Activated CD8-positive, alpha-beta T cell treated with anti-CD3 and anti-CD28 coated beads, Interleukin-2, amount 10 ng/mL, durations not matched to agents 7 days and 5 days (primary cell): Measurements from ENCODE around the gene VAV3. TPM values are rescaled to one million over a fixed set of nuclear protein-coding genes. Genes with fewer than 3 reads are reported as not detected.
A peak's percentile ranks its signal among the peaks of the same experiment; 100 is the strongest.
"Not testable (repeated sequence)": the region's sequence is repeated elsewhere in the genome, so short reads cannot be mapped to it uniquely, and the experiment has no call there.

Experiments
- ATAC-seq: fragments of 150-1000 bp; cut with Tn5 transposase; one replicate; pipeline ENCODE4 v1.10.0; 2021; ENCODE audit warnings: moderate library complexity
- CTCF ChIA-PET: fragments of 350-600 bp; sonication (Branson Sonifier 250); formaldehyde crosslinking; loops from one replicate; lab custom pipeline; 2021; ENCODE audit warnings: antibody characterized with exemption; lab: Charles Lee
- POLR2A ChIA-PET: fragments of 350-600 bp; sonication (Branson Sonifier 250); formaldehyde crosslinking; loops from one replicate; lab custom pipeline; 2021; ENCODE audit warnings: antibody characterized with exemption; lab: Charles Lee
- DNase-seq: peaks from one replicate; pipeline ENCODE4 v3.0.0-alpha.2; 2020
- H3K27ac Mint-ChIP-seq: one replicate; pipeline ENCODE4 v1.8.0; 2021; ENCODE audit warnings: mild to moderate bottlenecking, mixed read lengths
- H3K27me3 Mint-ChIP-seq: one replicate; pipeline ENCODE4 v1.8.0; 2021; ENCODE audit warnings: low read depth, mixed read lengths
- H3K36me3 Mint-ChIP-seq: one replicate; pipeline ENCODE4 v1.8.0; 2021; ENCODE audit warnings: low read depth, mixed read lengths
- H3K4me1 Mint-ChIP-seq: one replicate; pipeline ENCODE4 v1.8.0; 2021; ENCODE audit warnings: low read depth, mixed read lengths
- H3K4me3 Mint-ChIP-seq: one replicate; pipeline ENCODE4 v1.8.0; 2021; ENCODE audit warnings: mild to moderate bottlenecking, mixed read lengths
- H3K9me3 Mint-ChIP-seq: one replicate; pipeline ENCODE4 v1.8.0; 2022; ENCODE audit warnings: mixed read lengths; ENCODE audit not compliant: insufficient read depth
- total RNA-seq, 2 experiments: library from RNA; stranded (reverse); gene quantifications; one replicate each; pipeline ENCODE4 v1.2.3, GENCODE V29; 2021

VAV3 gene
- total RNA-seq, 2 experiments from 2014 or later = 5.2 to 6.9 TPM

DNA sequence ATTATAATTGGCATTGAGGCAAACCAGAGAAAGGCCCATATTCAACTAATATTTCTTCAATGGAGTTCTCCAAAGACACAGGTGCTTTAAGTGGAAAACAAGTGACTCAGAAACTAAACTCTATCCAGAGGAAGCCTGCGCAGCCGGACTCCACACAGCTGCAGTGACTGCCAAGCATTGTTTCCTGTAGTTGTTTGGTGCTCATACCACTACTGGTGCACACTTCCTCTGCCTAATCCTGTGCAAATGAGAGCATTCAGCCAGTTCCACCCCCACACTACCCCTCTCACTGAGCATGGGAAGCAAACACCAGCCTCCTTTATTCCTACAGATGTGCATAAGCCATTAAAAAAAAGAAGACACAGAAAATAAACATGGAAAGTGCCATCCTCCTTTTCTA, 102.9 kb downstream of the VAV3 start:
- H3K27ac Mint-ChIP-seq = peak overlapping the region; percentile 23
- POLR2A ChIA-PET = no interaction called here
- CTCF ChIA-PET = interaction anchor here (1.0 kb wide), 1 partner anchor 16 kb away, joined by 3 read pairs; no protein-coding TSS in a partner anchor
- no peaks in the 10 kb centered on the region for H3K27me3 Mint-ChIP-seq
- H3K36me3 Mint-ChIP-seq = peaks cover 18% of the 10 kb centered on the region
- peaks cover 28% of the 10 kb centered on the region for H3K4me1 Mint-ChIP-seq
- no peak overlapping the region for H3K4me3 Mint-ChIP-seq
- DNase-seq (no peak), ATAC-seq (peak; percentile 42)
- H3K9me3 Mint-ChIP-seq = peaks cover 26% of the 10 kb centered on the region

DNA sequence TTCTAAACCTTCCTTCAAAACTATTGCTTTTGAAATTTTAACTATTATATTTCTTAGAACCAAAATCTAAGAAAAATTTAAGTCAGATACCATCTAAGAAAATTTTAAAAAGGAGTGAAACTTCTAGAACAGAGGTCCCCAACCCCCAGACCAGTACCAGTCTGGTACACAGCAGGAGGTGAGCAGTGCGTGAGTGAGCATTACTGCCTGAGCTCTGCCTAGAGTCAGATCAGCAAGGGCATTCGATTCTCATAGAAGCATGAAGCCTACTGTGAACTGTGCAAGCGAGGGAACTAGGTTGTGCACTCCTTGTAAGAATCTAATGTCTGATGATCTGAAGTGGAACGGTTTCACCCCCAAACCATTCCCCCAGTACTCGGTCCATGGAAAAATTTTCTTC, 106.7 kb downstream of the VAV3 start:
- no peaks in the 10 kb centered on the region for H3K27me3 Mint-ChIP-seq
- peaks cover 12% of the 10 kb centered on the region for H3K4me1 Mint-ChIP-seq
- ChIA-PET POLR2A (no interaction called here), CTCF (no interaction called here)
- H3K4me3 Mint-ChIP-seq = no peak overlapping the region
- peaks cover 26% of the 10 kb centered on the region for H3K9me3 Mint-ChIP-seq
- peaks cover 18% of the 10 kb centered on the region for H3K36me3 Mint-ChIP-seq
- ATAC-seq (no peak), DNase-seq (no peak)
- H3K27ac Mint-ChIP-seq = no peak overlapping the region

DNA sequence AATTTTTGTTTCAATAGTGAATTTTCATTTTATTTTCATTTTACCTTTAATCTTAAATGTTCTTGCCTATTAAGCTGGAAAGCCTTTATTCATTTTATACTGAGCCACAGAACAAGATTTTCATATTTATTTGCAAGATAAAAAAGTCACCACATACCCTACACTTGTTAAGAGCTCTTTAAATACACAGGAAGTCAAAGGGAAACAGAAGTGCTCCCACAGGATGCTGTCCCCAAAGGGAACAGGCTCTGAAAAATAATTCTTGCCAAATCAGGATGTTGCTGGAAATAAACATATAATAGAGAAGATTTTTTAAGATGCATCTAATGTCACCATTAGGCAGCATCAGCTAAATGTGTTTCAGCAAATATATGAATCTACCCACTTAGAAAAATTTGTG, 113.6 kb downstream of the VAV3 start:
- no peak overlapping the region for H3K4me3 Mint-ChIP-seq
- CTCF ChIA-PET = interaction anchor here (0.8 kb wide), 1 partner anchor 69 kb away, joined by 4 read pairs; no protein-coding TSS in a partner anchor

DNA sequence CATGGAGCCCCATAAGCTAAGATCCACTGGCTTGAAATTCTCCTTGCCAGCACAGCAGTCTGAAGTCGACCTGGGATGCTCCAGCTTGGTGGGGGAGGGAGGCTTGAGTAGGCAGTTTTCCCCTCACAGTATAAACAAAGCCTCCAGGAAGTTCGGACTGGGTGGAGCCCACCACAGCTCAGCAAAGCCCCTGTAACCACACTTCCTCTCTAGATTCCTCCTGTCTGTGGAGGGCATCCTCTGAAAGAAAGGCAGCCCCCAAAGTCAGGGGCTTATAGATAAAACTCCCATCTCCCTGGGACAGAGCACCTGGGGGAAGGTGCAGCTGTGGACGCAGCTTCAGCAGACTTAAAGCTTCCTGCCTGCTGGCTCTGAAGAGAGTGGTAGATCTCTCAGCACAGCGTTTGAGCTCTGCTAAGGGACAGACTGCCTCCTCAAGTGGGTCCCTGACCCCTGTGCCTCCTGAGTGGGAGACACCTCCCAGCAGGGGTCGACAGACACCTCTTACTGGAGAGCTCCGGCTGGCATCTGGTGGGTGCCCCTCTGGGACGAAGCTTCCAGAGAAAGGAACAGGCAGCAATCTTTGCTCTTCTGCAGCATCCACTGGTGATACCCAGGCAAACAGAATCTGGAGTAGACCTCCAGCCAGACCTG, 120.3 kb downstream of the VAV3 start:
- peaks cover 71% of the 10 kb centered on the region for H3K4me1 Mint-ChIP-seq

More for the DNA sequence above, 113.6 kb downstream of the VAV3 start:
- H3K36me3 Mint-ChIP-seq = peaks cover 22% of the 10 kb centered on the region
- no peak overlapping the region for H3K27ac Mint-ChIP-seq
- DNase-seq = no peak
- POLR2A ChIA-PET = no interaction called here
- H3K27me3 Mint-ChIP-seq = no peaks in the 10 kb centered on the region
- no peak for ATAC-seq
- peaks cover 20% of the 10 kb centered on the region for H3K4me1 Mint-ChIP-seq
- peaks cover 14% of the 10 kb centered on the region for H3K9me3 Mint-ChIP-seq

DNA sequence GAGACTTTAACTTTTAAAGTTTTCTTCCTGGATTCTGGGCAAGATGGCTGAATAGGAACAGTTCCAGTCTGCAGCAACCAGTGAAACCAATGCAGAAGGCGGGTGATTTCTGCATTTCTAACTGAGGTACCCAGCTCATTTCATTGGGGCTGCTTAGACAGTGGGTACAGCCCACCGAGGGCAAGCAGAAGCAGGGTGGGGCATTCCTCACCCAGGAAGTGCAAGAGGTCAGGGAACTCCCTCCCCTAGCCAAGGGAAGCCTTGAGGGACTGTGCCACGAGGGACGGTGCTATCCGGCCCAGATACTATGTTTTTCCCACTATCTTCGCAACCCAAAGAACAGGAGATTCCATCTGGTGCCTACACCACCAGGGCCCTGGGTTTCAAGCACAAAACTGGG, 121.0 kb downstream of the VAV3 start:
- Mint-ChIP-seq H3K27ac (peak overlapping the region; percentile 77), H3K4me3 (peak overlapping the region; percentile 51), H3K36me3 (peaks cover 36% of the 10 kb centered on the region), H3K27me3 (no peaks in the 10 kb centered on the region), H3K4me1 (peaks cover 72% of the 10 kb centered on the region), H3K9me3 (peaks cover 22% of the 10 kb centered on the region)
- POLR2A ChIA-PET = no interaction called here
- ATAC-seq (peak; percentile 13), DNase-seq (no peak)
- CTCF ChIA-PET = interaction anchor here (0.8 to 1.9 kb wide), 4 partner anchors 62 to 357 kb away, joined by 3 to 5 read pairs (median 4); partner anchors contain the start of genes SLC25A24 and VAV3

More for the DNA sequence above, 120.3 kb downstream of the VAV3 start:
- Mint-ChIP-seq H3K9me3 (peaks cover 22% of the 10 kb centered on the region), H3K4me3 (peak overlapping the region; percentile 51), H3K36me3 (peaks cover 40% of the 10 kb centered on the region), H3K27ac (peak overlapping the region; percentile 77)
- H3K27me3 Mint-ChIP-seq, POLR2A ChIA-PET: not testable (repeated sequence)
- peak; percentile 51 for ATAC-seq
- DNase-seq = peak; percentile 33
- CTCF ChIA-PET = interaction anchor here (0.8 to 1.9 kb wide), 4 partner anchors 63 to 356 kb away, joined by 3 to 5 read pairs (median 4); partner anchors contain the start of genes SLC25A24 and VAV3

DNA sequence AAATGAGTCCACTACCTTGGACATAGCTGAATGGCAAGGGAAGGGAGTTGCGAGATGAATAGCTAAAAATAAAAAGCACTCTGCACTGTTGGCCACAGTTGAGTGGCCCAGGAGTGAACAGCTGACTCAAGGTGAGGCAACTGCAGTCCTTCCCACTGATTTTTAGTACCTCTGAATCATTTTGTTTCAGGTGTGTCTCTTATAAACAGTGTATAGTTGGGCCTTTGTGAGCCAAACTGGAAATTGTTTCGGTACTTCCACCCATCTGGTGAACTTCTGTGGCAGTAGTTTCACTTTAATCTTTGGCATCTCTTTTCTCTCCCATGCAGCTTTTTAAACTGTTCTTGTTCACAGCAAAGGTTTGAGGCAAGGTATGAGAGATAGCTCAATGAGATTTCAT, 122.7 kb downstream of the VAV3 start:
- H3K4me1 Mint-ChIP-seq = peaks cover 71% of the 10 kb centered on the region

DNA sequence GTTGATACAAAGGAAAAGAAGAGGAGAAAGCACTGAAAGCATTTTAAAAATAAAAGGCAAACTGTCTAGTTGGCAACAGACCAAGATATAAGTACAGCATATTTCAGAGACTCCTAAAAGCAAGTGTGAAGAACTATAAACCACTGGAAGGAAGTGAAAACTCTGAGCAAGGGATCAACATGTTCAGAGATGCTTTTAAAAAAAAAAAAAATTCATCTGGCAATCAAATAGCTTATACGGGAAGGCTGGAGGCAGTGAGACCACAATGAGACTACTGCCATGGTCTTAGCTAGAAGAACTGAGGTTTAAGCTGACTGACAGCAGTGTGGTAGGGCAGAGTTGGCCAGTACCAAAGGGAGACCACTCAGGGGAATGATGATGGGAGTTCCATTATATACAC, 124.3 kb downstream of the VAV3 start:
- DNase-seq (no peak), ATAC-seq (peak; percentile 48)
- peaks cover 69% of the 10 kb centered on the region for H3K4me1 Mint-ChIP-seq
- ChIA-PET POLR2A (no interaction called here), CTCF (interaction anchor here (0.8 to 2.5 kb wide), 2 partner anchors 8 to 123 kb away, joined by 3 to 9 read pairs; no protein-coding TSS in a partner anchor)
- H3K9me3 Mint-ChIP-seq = peaks cover 17% of the 10 kb centered on the region
- H3K27me3 Mint-ChIP-seq = no peaks in the 10 kb centered on the region
- H3K27ac Mint-ChIP-seq = peak overlapping the region; percentile 67
- H3K36me3 Mint-ChIP-seq = peaks cover 32% of the 10 kb centered on the region
- H3K4me3 Mint-ChIP-seq = peak overlapping the region; percentile 12

More for the DNA sequence above, 122.7 kb downstream of the VAV3 start:
- H3K27me3 Mint-ChIP-seq = no peaks in the 10 kb centered on the region
- DNase-seq = no peak
- POLR2A ChIA-PET = no interaction called here
- H3K9me3 Mint-ChIP-seq = peaks cover 23% of the 10 kb centered on the region
- H3K27ac Mint-ChIP-seq = peak overlapping the region; percentile 32
- peak overlapping the region; percentile 33 for H3K4me3 Mint-ChIP-seq
- H3K36me3 Mint-ChIP-seq = peaks cover 36% of the 10 kb centered on the region
- ATAC-seq = peak; percentile 36
- CTCF ChIA-PET = interaction anchor here (1.3 to 2.5 kb wide), 2 partner anchors 10 to 37 kb away, joined by 4 to 9 read pairs; no protein-coding TSS in a partner anchor

DNA sequence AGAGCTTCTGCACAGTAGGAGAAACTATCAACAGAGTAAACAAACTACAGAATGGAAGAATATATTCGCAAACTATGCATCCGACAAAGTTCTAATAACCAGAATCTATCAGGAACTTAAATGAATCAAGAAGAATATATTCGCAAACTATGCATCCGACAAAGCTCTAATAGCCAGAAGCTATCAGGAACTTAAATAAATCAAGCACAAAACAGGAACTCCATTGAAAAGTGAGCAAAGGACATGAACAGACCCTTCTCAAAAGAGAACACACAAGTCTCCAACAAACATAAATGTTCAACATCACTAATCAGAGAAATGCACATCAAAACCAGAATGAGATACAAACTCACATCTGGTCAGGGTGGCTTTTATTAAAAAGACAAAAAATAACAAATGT, 126.9 kb downstream of the VAV3 start:
- H3K4me3 Mint-ChIP-seq = no peak overlapping the region
- CTCF ChIA-PET = no interaction called here
- H3K27ac Mint-ChIP-seq = no peak overlapping the region
- POLR2A ChIA-PET = no interaction called here
- H3K27me3 Mint-ChIP-seq = no peaks in the 10 kb centered on the region
- DNase-seq (no peak), ATAC-seq (no peak)
- peaks cover 47% of the 10 kb centered on the region for H3K4me1 Mint-ChIP-seq
- H3K9me3 Mint-ChIP-seq = peaks cover 12% of the 10 kb centered on the region
- peaks cover 18% of the 10 kb centered on the region for H3K36me3 Mint-ChIP-seq

DNA sequence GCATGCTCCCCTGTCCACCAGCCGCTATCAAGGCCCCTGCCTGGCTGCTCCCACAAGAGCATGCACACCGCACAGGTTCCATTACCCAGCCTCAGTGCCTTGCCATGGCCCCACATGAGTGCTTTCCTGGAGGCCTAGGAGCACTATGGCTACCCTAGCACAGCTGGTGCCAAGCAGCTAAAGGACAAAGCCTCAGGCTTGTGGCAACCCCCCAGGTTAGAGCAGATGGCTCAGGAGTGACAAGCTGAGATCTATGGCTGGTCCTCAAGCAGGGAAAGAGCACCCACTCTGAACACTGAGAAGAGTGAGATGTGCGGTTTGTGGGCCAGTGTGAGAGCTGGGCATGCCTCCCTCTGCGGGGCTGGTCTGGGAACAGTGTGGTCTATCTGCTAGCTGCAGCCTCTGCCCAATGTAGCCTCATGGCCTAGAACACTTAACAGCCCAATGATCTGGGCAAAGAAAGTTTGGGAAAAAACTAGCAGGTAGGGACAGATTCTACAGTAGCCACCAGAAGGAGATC, 129.8 kb downstream of the VAV3 start:
- CTCF ChIA-PET = interaction anchor here (0.9 to 1.5 kb wide), 2 partner anchors 11 to 52 kb away, joined by 3 read pairs; no protein-coding TSS in a partner anchor
- H3K4me1 Mint-ChIP-seq = peaks cover 38% of the 10 kb centered on the region

DNA sequence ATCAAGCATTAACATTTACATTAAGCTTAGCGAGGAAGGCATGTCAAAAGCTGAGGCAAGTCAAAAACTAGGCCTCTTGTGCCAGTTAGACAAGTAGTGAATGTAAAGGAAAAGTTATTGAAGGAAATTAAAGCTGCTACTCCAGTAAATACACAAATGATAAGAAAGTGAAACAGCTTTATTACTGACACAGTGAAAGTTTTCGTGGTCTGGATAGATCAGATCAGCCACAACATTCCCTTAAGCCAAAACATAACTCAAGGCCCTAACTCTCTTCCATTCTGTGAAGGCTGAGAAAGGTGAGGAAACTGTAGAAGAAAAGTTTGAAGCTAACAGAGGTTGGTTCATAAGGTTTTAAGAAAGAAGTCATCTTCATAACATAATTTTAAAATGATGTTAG, 131.9 kb downstream of the VAV3 start:
- CTCF ChIA-PET = interaction anchor here (2.8 kb wide), 1 partner anchor 9 kb away, joined by 9 read pairs; no protein-coding TSS in a partner anchor
- peaks cover 16% of the 10 kb centered on the region for H3K9me3 Mint-ChIP-seq

More for the DNA sequence above, 129.8 kb downstream of the VAV3 start:
- DNase-seq = no peak
- Mint-ChIP-seq H3K27ac (no peak overlapping the region), H3K36me3 (peaks cover 22% of the 10 kb centered on the region), H3K9me3 (peaks cover 12% of the 10 kb centered on the region), H3K27me3 (no peaks in the 10 kb centered on the region), H3K4me3 (no peak overlapping the region)
- POLR2A ChIA-PET = no interaction called here
- ATAC-seq = no peak

DNA sequence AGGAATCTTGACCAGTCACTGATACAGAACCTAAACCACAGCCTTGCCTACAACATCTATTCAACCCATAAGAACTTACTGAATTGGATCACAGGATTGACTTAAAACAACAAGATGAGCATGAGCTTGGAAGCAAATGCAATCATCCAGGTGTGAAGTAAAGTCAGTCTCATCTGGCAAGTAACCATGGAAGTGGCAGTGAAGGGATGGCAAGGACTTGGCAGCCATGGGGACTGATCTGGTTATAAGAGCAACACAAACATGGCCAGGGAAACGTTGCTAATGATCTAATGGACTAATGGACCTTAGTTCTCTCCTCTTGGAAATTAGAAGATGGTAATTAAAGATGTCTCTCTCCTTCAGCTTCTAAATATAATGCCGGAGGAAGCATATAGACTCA, 133.1 kb downstream of the VAV3 start:
- POLR2A ChIA-PET = interaction anchor here (0.6 kb wide), 1 partner anchor 36 kb away, joined by 5 read pairs; no protein-coding TSS in a partner anchor
- H3K36me3 Mint-ChIP-seq = peaks cover 25% of the 10 kb centered on the region
- no peak for ATAC-seq
- H3K4me1 Mint-ChIP-seq = peaks cover 56% of the 10 kb centered on the region
- no peak for DNase-seq
- H3K4me3 Mint-ChIP-seq = no peak overlapping the region
- peaks cover 9% of the 10 kb centered on the region for H3K9me3 Mint-ChIP-seq
- CTCF ChIA-PET = interaction anchor here (1.2 to 2.8 kb wide), 2 partner anchors 10 to 49 kb away, joined by 4 to 9 read pairs; no protein-coding TSS in a partner anchor
- no peaks in the 10 kb centered on the region for H3K27me3 Mint-ChIP-seq
- H3K27ac Mint-ChIP-seq = no peak overlapping the region

More for the DNA sequence above, 131.9 kb downstream of the VAV3 start:
- POLR2A ChIA-PET = no interaction called here
- Mint-ChIP-seq H3K27ac (no peak overlapping the region), H3K27me3 (no peaks in the 10 kb centered on the region), H3K4me1 (peaks cover 52% of the 10 kb centered on the region), H3K4me3 (no peak overlapping the region), H3K36me3 (peaks cover 29% of the 10 kb centered on the region)
- DNase-seq (no peak), ATAC-seq (no peak)
